PC-3 (cell line): Measurements from ENCODE around the gene RIMS4.

Source experiments
- EZH2 ChIP-seq: fragments of 300-600 bp; sonication (generic); IDR thresholded peaks from one replicate; pipeline ENCODE4 v1.6.1; 2017; ENCODE audit warnings: antibody characterized with exemption, mild to moderate bottlenecking, low read length; ENCODE audit not compliant: unreplicated experiment
- TF ChIP-seq, protein P1 (sequence below): fragments of 300-600 bp; sonication (generic); conservative IDR thresholded peaks from 2 replicates; pipeline ENCODE4 v1.5.1; 2017; ENCODE audit warnings: antibody characterized with exemption, low read depth, mild to moderate bottlenecking, low read length

DNA sequence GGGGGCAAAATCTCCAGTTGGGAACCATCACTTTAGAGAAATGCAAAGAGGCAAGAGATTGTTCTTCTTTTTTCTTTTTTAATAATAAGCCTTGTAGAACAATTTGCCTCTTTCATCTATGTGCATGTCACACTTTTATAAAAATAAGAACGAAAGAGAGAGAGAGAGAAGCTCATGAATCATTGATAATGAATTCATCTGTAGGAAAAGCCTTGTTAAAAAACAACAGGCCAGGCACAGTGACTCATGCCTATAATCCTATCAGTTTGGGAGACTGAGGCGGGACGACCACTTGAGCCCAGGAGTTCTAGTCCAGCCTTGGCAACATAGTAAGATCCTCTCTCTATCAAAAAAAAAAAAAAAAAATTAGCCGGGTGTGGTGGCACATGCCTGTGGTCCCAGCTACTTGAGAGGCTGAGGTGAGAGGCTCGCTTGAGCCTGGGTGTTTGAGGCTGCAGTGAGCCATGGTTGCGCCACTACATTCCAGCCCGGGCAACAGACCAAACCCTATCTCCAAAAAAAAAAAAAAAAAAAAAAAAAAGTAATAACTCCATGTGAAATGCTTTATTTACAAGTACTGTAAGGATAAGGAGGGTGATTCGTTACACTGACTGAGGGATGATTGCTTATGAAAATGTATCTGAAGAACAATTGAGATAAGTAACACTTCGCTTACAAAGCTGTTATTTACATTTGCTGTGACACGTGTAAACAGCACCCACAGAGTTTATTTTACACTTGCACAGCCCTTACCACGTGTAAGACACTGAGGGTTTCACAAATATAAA lies 89.2 kb downstream of the RIMS4 start:
- TF ChIP-seq, protein P1, sequence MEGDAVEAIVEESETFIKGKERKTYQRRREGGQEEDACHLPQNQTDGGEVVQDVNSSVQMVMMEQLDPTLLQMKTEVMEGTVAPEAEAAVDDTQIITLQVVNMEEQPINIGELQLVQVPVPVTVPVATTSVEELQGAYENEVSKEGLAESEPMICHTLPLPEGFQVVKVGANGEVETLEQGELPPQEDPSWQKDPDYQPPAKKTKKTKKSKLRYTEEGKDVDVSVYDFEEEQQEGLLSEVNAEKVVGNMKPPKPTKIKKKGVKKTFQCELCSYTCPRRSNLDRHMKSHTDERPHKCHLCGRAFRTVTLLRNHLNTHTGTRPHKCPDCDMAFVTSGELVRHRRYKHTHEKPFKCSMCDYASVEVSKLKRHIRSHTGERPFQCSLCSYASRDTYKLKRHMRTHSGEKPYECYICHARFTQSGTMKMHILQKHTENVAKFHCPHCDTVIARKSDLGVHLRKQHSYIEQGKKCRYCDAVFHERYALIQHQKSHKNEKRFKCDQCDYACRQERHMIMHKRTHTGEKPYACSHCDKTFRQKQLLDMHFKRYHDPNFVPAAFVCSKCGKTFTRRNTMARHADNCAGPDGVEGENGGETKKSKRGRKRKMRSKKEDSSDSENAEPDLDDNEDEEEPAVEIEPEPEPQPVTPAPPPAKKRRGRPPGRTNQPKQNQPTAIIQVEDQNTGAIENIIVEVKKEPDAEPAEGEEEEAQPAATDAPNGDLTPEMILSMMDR, result no peak
- no peak for TF ChIP-seq EZH2
